Fibroblast of lung (primary cell): ENCODE measurements around the gene ZNF512.

Experiments
- EZH2 ChIP-seq: IDR thresholded peaks from 2 replicates; pipeline ENCODE4 v1.5.1; 2012; ENCODE audit warnings: low read length, control low read depth, mild to moderate bottlenecking; ENCODE audit errors: missing control alignments
- TF ChIP-seq, protein P1 (sequence below), 2 donors: IDR thresholded peaks in 1 of 2; conservative IDR thresholded peaks in 1 of 2; 1 replicate in 1 of 2; 2 replicates in 1 of 2; pipeline ENCODE4 v1.5.1; 2011 to 2012; ENCODE audit warnings: low read length in 2 of 2, control low read depth in 1 of 2, inconsistent platforms in 1 of 2, low read depth in 1 of 2, mild to moderate bottlenecking in 1 of 2

DNA sequence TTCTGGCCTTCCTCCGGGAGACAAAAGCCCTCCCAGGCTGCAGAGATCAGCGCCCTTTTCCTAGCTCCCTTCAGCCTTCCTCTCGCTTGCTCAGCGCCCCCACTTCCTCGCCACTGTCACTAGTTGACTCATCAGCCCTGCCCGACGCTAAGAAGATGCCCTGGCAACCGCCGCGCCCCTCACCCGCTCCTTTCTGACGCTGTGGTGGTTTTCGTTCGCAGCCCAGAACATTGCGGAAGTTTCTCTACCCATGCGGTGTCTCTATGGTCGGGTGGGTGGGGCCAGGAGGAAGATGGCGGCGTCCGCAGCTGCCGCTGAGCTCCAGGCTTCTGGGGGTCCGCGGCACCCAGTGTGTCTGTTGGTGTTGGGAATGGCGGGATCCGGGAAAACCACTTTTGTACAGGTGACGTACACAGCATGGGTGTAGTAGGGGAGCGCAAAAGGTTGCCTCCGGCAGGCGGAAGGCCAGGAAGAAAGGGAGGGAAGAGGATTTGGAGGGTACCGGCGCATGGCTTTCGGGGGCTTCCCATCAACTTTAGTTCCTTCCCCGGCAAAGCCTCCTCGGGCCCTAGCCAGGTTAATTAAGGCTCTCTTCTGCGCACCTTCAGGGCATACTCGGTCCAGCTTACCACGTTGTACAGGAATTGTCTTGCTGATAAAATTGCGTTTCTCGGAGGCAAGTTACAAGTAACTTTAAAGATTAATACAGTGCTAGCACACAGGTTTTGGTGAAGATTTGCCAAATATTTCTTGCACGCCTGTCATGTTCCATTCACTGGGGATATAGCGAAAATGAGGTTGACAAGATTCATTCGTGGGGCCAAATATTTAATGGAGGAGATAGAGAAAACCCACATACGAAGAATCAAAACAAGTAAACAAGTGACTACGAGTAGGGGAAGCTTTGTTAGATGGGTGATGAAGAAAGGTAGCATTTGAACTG lies 46.2 kb downstream of the ZNF512 start, which contains the start of the genes CCDC121 and GPN1:
- TF ChIP-seq, protein P1, sequence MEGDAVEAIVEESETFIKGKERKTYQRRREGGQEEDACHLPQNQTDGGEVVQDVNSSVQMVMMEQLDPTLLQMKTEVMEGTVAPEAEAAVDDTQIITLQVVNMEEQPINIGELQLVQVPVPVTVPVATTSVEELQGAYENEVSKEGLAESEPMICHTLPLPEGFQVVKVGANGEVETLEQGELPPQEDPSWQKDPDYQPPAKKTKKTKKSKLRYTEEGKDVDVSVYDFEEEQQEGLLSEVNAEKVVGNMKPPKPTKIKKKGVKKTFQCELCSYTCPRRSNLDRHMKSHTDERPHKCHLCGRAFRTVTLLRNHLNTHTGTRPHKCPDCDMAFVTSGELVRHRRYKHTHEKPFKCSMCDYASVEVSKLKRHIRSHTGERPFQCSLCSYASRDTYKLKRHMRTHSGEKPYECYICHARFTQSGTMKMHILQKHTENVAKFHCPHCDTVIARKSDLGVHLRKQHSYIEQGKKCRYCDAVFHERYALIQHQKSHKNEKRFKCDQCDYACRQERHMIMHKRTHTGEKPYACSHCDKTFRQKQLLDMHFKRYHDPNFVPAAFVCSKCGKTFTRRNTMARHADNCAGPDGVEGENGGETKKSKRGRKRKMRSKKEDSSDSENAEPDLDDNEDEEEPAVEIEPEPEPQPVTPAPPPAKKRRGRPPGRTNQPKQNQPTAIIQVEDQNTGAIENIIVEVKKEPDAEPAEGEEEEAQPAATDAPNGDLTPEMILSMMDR (conservative IDR thresholded peaks at IDR 0.05 in 1 of 2, IDR thresholded peaks at IDR 0.05 in 1 of 2; ENCODE audit: low read depth in 1 of 2, low read length in 2 of 2), result no peak
- no peak for TF ChIP-seq EZH2
